B cell (primary cell): ENCODE results near the gene DOCK6. TPM values are rescaled to one million over a fixed set of nuclear protein-coding genes. Genes with fewer than 3 reads are reported as not detected.

Experiments used
- ATAC-seq: fragments of 200-7000 bp; cut with Tn5 transposase; one replicate; pipeline ENCODE4 v1.10.0; 2021; ENCODE audit warnings: low read depth, mild to moderate bottlenecking, moderate number of reproducible peaks, moderate library complexity
- CTCF ChIA-PET: fragments of 350-600 bp; sonication (Branson Sonifier 250); formaldehyde crosslinking; loops from one replicate; lab custom pipeline; 2021; ENCODE audit warnings: antibody characterized with exemption, inconsistent platforms; lab: Charles Lee
- POLR2A ChIA-PET: fragments of 350-600 bp; sonication (Branson Sonifier 250); formaldehyde crosslinking; loops from one replicate; lab custom pipeline; 2021; ENCODE audit warnings: antibody characterized with exemption; lab: Charles Lee
- DNase-seq: peaks from one replicate; pipeline ENCODE4 v3.0.0; 2013
- H2AFZ ChIP-seq: 2 replicates; pipeline ENCODE4 v1.6.1; 2012; ENCODE audit warnings: mild to moderate bottlenecking, low read depth, low read length; ENCODE audit not compliant: insufficient read depth, poor library complexity, severe bottlenecking
- H3K27ac ChIP-seq, 2 donors: 1 replicate in 1 of 2; 2 replicates in 1 of 2; pipeline ENCODE4 v1.5.1; 2012 to 2013; ENCODE audit warnings: low read length in 2 of 2, mild to moderate bottlenecking in 2 of 2, moderate library complexity in 1 of 2
- H3K27me3 ChIP-seq, 4 experiments: fragments of 200-600 bp in 1 of 4; sonication (generic) in 1 of 4; replicated peaks in 1 of 4; 1 replicate in 2 of 4; 2 replicates in 2 of 4; pipeline versions ENCODE4 v1.6.1 to v1.7.0; 2013 to 2016; ENCODE audit warnings: low read length in 3 of 4, mild to moderate bottlenecking in 2 of 4, mixed read lengths in 1 of 4, moderate library complexity in 1 of 4; ENCODE audit not compliant: insufficient read depth in 4 of 4, control insufficient read depth in 3 of 4; ENCODE audit errors: control extremely low read depth in 1 of 4
- H3K36me3 ChIP-seq, 2 experiments: replicated peaks in 1 of 2; 1 replicate in 1 of 2; 2 replicates in 1 of 2; pipeline versions ENCODE4 v1.6.1 to v1.7.1; 2013; ENCODE audit warnings: low read length in 1 of 2; ENCODE audit not compliant: insufficient read depth in 2 of 2, control insufficient read depth in 1 of 2; ENCODE audit errors: control extremely low read depth in 1 of 2, extremely low read depth in 1 of 2
- H3K4me1 ChIP-seq, 2 donors: fragments of 200-600 bp in 1 of 2; sonication (generic) in 1 of 2; 1 replicate in 1 of 2; 2 replicates in 1 of 2; pipeline versions ENCODE4 v1.5.1 to v1.6.1; 2013 to 2017; ENCODE audit warnings: low read length in 2 of 2; ENCODE audit not compliant: control insufficient read depth in 2 of 2, insufficient read depth in 2 of 2
- H3K4me2 ChIP-seq: replicated peaks from 2 replicates; pipeline ENCODE3; 2012; ENCODE audit warnings: mild to moderate bottlenecking, low read depth, low read length; ENCODE audit not compliant: poor library complexity, severe bottlenecking
- H3K4me3 ChIP-seq, 5 experiments: fragments of 200-600 bp in 1 of 5; sonication (generic) in 1 of 5; 1 replicate in 3 of 5; 2 replicates in 2 of 5; pipeline versions ENCODE4 v1.5.1 to v1.7.0; 2011 to 2016; ENCODE audit warnings: low read length in 4 of 5, mild to moderate bottlenecking in 4 of 5, low read depth in 2 of 5, control low read depth in 1 of 5, moderate library complexity in 1 of 5; ENCODE audit not compliant: insufficient read depth in 1 of 5; ENCODE audit errors: control extremely low read depth in 1 of 5, extremely low read depth in 1 of 5
- H3K79me2 ChIP-seq: fragments of 200-600 bp; sonication (generic); one replicate; pipeline ENCODE4 v1.6.0; 2016; ENCODE audit warnings: low read length; ENCODE audit not compliant: control insufficient read depth, insufficient read depth
- H3K9ac ChIP-seq: fragments of 200-600 bp; sonication (generic); 2 replicates; pipeline ENCODE4 v1.6.1; 2017; ENCODE audit warnings: mild to moderate bottlenecking, low read length, moderate library complexity
- H3K9me3 ChIP-seq, 3 donors: one replicate each; pipeline versions ENCODE4 v1.6.1 to v1.7.1; 2013; ENCODE audit warnings: low read length in 2 of 3; ENCODE audit not compliant: control insufficient read depth in 2 of 3, insufficient read depth in 1 of 3; ENCODE audit errors: control extremely low read depth in 1 of 3
- H4K20me1 ChIP-seq: 2 replicates; pipeline ENCODE4 v1.6.0; 2012; ENCODE audit warnings: mild to moderate bottlenecking, low read length; ENCODE audit not compliant: insufficient read depth, control insufficient read depth, poor library complexity, severe bottlenecking
- H3K27ac Mint-ChIP-seq: one replicate; pipeline ENCODE4 v1.8.0; 2021; ENCODE audit warnings: mixed read lengths
- H3K27me3 Mint-ChIP-seq: one replicate; pipeline ENCODE4 v1.8.0; 2021; ENCODE audit warnings: mixed read lengths
- H3K4me1 Mint-ChIP-seq: one replicate; pipeline ENCODE4 v1.8.0; 2021; ENCODE audit warnings: mixed read lengths
- H3K4me3 Mint-ChIP-seq: one replicate; pipeline ENCODE4 v1.8.0; 2021; ENCODE audit warnings: mixed read lengths
- H3K9me3 Mint-ChIP-seq: one replicate; pipeline ENCODE4 v1.8.0; 2022; ENCODE audit warnings: mixed read lengths; ENCODE audit not compliant: insufficient read depth
- CTCF ChIP-seq: fragments of 200-600 bp; IDR thresholded peaks from one replicate; pipeline ENCODE4 v1.8.0; 2022; ENCODE audit warnings: antibody characterized with exemption, mild to moderate bottlenecking
- EZH2 ChIP-seq: IDR thresholded peaks from 2 replicates; pipeline ENCODE4 v1.6.1; 2012; ENCODE audit warnings: borderline replicate concordance, low read depth, mild to moderate bottlenecking, moderate library complexity, low read length; ENCODE audit not compliant: insufficient read depth, poor library complexity, severe bottlenecking
- WGBS: methylation state at CpG from one replicate; pipeline ENCODE4 v1.1.5; 2013; ENCODE audit warnings: missing lambda C conversion rate; ENCODE audit not compliant: insufficient coverage; 5-methylcytosine and 5-hydroxymethylcytosine counted together
- intact Hi-C: fragments of 100-400 bp; cut with micrococcal nuclease; formaldehyde crosslinking; loops from one replicate; pipeline ENCODE4 v1.10.0; 2022
- polyA plus RNA-seq: library from polyadenylated mRNA; depleted of rRNA; stranded (reverse); fragments of >200 nt; gene quantifications from 2 replicates; pipeline ENCODE4 v1.2.3, GENCODE V29; 2012
- total RNA-seq, 2 donors: library from RNA; stranded (reverse); fragments of 120-200 nt in 1 of 2; gene quantifications; 1 replicate in 1 of 2; 2 replicates in 1 of 2; pipeline versions ENCODE4 v1.2.3 to v1.2.4, GENCODE V29; 2013 to 2022

DOCK6 gene
- total and polyA plus RNA-seq, 2 donors (not counting 1 experiment from before 2014, with no cell fraction given): 5.3 to 11.9 TPM

- CTCF ChIA-PET: no interaction called here
- Histone ChIP-seq H3K4me3 (no peak overlapping the region), H3K79me2 (no peaks in the 10 kb centered on the region), H3K36me3 (no peaks in the 10 kb centered on the region), H2AFZ (no peak overlapping the region), H3K9ac (no peak overlapping the region), H3K4me1 (no peaks in the 10 kb centered on the region), H3K4me2 (no peak overlapping the region), H4K20me1 (no peaks in the 10 kb centered on the region), H3K27me3 (no peaks in the 10 kb centered on the region), H3K27ac (no peak overlapping the region), H3K9me3 (no peaks in the 10 kb centered on the region)
- WGBS: 16% methylated on average over 7 of the region's 7 CpGs
- Mint-ChIP-seq H3K4me3 (no peak overlapping the region), H3K27me3 (peaks cover 3% of the 10 kb centered on the region), H3K9me3 (no peaks in the 10 kb centered on the region), H3K27ac (no peak overlapping the region), H3K4me1 (peaks cover 3% of the 10 kb centered on the region)
- POLR2A ChIA-PET: no interaction called here
- DNase-seq: no peak
- intact Hi-C loops: no loop called here
- no peak for ATAC-seq
- TF ChIP-seq EZH2 (no peak), CTCF (no peak)
Measured at GRCh38 chr19:11256189-11256588, 6.1 kb downstream of the DOCK6 start.

DNA sequence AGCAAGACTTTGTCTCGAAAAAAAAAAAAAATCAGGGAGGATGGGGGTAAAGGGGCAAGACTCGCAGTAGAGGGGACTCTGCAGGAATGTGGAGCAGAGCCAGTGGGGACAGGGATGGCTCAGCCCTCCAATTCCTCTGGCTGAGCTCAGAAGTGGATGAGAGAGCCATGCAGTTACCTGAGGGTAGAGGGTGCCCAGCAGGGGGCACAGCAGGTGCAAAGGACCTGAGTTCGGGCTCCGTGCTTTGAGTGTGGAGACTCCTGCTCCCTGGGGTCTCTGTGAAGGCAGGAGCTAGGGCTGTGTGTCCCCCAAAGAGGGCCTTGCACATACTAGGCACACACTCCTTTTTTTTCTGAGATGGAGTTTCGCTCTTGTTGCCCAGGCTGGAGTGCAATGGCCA lies 7.7 kb downstream of the DOCK6 start:
- TF ChIP-seq EZH2: no peak
- no peak for TF ChIP-seq CTCF
- no peak overlapping the region for H2AFZ ChIP-seq
- no peak overlapping the region for H3K4me2 ChIP-seq
- POLR2A ChIA-PET: no interaction called here
- no peak overlapping the region for H3K27ac ChIP-seq
- no peaks in the 10 kb centered on the region for H3K4me1 Mint-ChIP-seq
- no peaks in the 10 kb centered on the region for H3K79me2 ChIP-seq
- H3K9me3 ChIP-seq: peaks cover 0 to 6% (median 0%) of the 10 kb centered on the region in 3 donors
- no peak overlapping the region for H3K9ac ChIP-seq
- DNase-seq: no peak
- no peak overlapping the region for H3K27ac Mint-ChIP-seq
- CTCF ChIA-PET: no interaction called here
- WGBS: 78% methylated on average over 5 of the region's 5 CpGs
- no peak overlapping the region for H3K4me3 Mint-ChIP-seq
- no peaks in the 10 kb centered on the region for H3K9me3 Mint-ChIP-seq
- intact Hi-C loops: no loop called here
- no peaks in the 10 kb centered on the region for H4K20me1 ChIP-seq
- H3K4me3 ChIP-seq: no peak overlapping the region
- H3K4me1 ChIP-seq: no peaks in the 10 kb centered on the region
- no peak for ATAC-seq
- no peaks in the 10 kb centered on the region for H3K27me3 Mint-ChIP-seq
- no peaks in the 10 kb centered on the region for H3K36me3 ChIP-seq
- no peaks in the 10 kb centered on the region for H3K27me3 ChIP-seq
